HepG2 (cell line): ENCODE data around the gene SERPINA3. TPM values are rescaled to one million over a fixed set of nuclear protein-coding genes. Genes with fewer than 3 reads are reported as not detected.

Experiments
- ATAC-seq: fragments of 200-7000 bp; cut with Tn5 transposase; 3 replicates; pipeline ENCODE4 v1.9.1; 2020; ENCODE audit warnings: mild to moderate bottlenecking, moderate library complexity
- BruUV-seq: library from RNA; stranded (reverse); fragments of 400-500 nt; replicated peaks from 2 replicates; lab custom pipeline; 2021; lab: Mats Ljungman, UMichigan
- CTCF ChIA-PET: fragments of 300-600 bp; formaldehyde crosslinking; extraction: SDS; loops from one replicate; lab custom pipeline; 2021; ENCODE audit warnings: low total read pairs, inconsistent platforms, low intra/inter-chr PET ratio; lab: Yijun Ruan, JAX
- POLR2A ChIA-PET: fragments of 350-600 bp; sonication (Branson Sonifier 250); formaldehyde crosslinking; loops from one replicate; lab custom pipeline; 2020; ENCODE audit warnings: antibody characterized with exemption, inconsistent platforms; lab: Yijun Ruan, JAX
- DNase-seq: peaks from one replicate; pipeline ENCODE4 v3.0.0-alpha.2; 2015; ENCODE audit warnings: low spot score
- FAIRE-seq: peaks from 3 replicates; lab custom pipeline; 2011; peaks lifted over from hg19 to GRCh38; lab: Jason Lieb, UNC
- H2AFZ ChIP-seq: one replicate; pipeline ENCODE4 v1.6.1; 2011; ENCODE audit warnings: low read length, inconsistent platforms
- H3K27ac ChIP-seq: fragments of 300-600 bp; 3 replicates; pipeline ENCODE4 v1.8.0; 2011; ENCODE audit warnings: mixed run types, mild to moderate bottlenecking, mixed read lengths, low read length, inconsistent platforms; ENCODE audit not compliant: insufficient read depth; ENCODE audit errors: extremely low read length
- H3K27me3 ChIP-seq, 2 experiments: fragments of 200-600 bp in 1 of 2; 2 replicates in 1 of 2; 3 replicates in 1 of 2; pipeline versions ENCODE4 v1.6.0 to v1.8.0; 2011; ENCODE audit warnings: low read length in 2 of 2, mild to moderate bottlenecking in 2 of 2, moderate library complexity in 2 of 2, inconsistent platforms in 1 of 2; ENCODE audit not compliant: insufficient read depth in 2 of 2, control insufficient read depth in 1 of 2
- H3K36me3 ChIP-seq, 2 experiments: fragments of 200-600 bp in 1 of 2; replicated peaks in 1 of 2; 2 replicates in 1 of 2; 3 replicates in 1 of 2; pipeline versions ENCODE4 v1.5.1 to v1.8.0; 2011; ENCODE audit warnings: low read length in 2 of 2, inconsistent platforms in 1 of 2; ENCODE audit not compliant: insufficient read depth in 2 of 2, control insufficient read depth in 1 of 2
- H3K4me1 ChIP-seq: 2 replicates; pipeline ENCODE4 v1.5.1; 2012; ENCODE audit warnings: low read length, inconsistent platforms; ENCODE audit not compliant: insufficient read depth
- H3K4me2 ChIP-seq: 2 replicates; pipeline ENCODE4 v1.6.0; 2011; ENCODE audit warnings: low read depth, low read length, inconsistent platforms
- H3K4me3 ChIP-seq, 3 experiments: fragments of 200-600 bp in 1 of 3; sonication (generic), shearing (Covaris generic) in 1 of 3; replicated peaks in 1 of 3; 2 replicates each; pipeline ENCODE4 v1.5.1; 2011 to 2016; ENCODE audit warnings: low read length in 3 of 3, inconsistent platforms in 2 of 3, low read depth in 2 of 3, mild to moderate bottlenecking in 2 of 3, control low read depth in 1 of 3, mixed read lengths in 1 of 3; ENCODE audit not compliant: insufficient read depth in 1 of 3
- H3K79me2 ChIP-seq: one replicate; pipeline ENCODE4 v1.6.1; 2011; ENCODE audit warnings: low read length, inconsistent platforms; ENCODE audit not compliant: insufficient read depth
- H3K9ac ChIP-seq: 2 replicates; pipeline ENCODE4 v1.6.0; 2011; ENCODE audit warnings: mild to moderate bottlenecking, low read depth, low read length, inconsistent platforms; ENCODE audit not compliant: insufficient read depth
- H3K9me3 ChIP-seq: 2 replicates; pipeline ENCODE4 v1.5.1; 2012; ENCODE audit warnings: mild to moderate bottlenecking, low read length
- H4K20me1 ChIP-seq: 2 replicates; pipeline ENCODE4 v1.6.0; 2011; ENCODE audit warnings: inconsistent platforms, mild to moderate bottlenecking, low read length, moderate library complexity; ENCODE audit not compliant: insufficient read depth
- BRD4 ChIP-seq: sonication (generic); formaldehyde crosslinking; IDR thresholded peaks from 2 replicates; pipeline ENCODE4 v1.4.0; 2020; ENCODE audit warnings: missing genetic modification reagents
- HMG20B ChIP-seq: conservative IDR thresholded peaks from 2 replicates; pipeline ENCODE4 v1.6.1; 2016; ENCODE audit warnings: missing genetic modification reagents, missing compliant biosample characterization
- NFRKB ChIP-seq: fragments of 450-650 bp; IDR thresholded peaks from 2 replicates; pipeline ENCODE4 v1.6.1; 2017
- RBAK ChIP-seq: sonication (generic); formaldehyde crosslinking; IDR thresholded peaks from 2 replicates; pipeline ENCODE4 v1.5.1; 2020; ENCODE audit warnings: mild to moderate bottlenecking, missing genetic modification reagents
- SOX6 ChIP-seq, 2 experiments: fragments of 450-650 bp in 1 of 2; sonication (generic) in 1 of 2; formaldehyde crosslinking in 1 of 2; IDR thresholded peaks; 2 replicates each; pipeline versions ENCODE4 v1.4.0 to v1.6.1; 2017 to 2020; ENCODE audit warnings: antibody characterized with exemption in 1 of 2, mild to moderate bottlenecking in 1 of 2, missing genetic modification reagents in 1 of 2
- TBX2 ChIP-seq: sonication (generic); formaldehyde crosslinking; IDR thresholded peaks from 2 replicates; pipeline ENCODE4 v1.5.0; 2020; ENCODE audit warnings: missing genetic modification reagents, mild to moderate bottlenecking, borderline replicate concordance
- TMF1 ChIP-seq: sonication (generic); formaldehyde crosslinking; IDR thresholded peaks from 2 replicates; pipeline ENCODE4 v1.8.1; 2022; ENCODE audit warnings: low read depth, missing genetic modification reagents
- ZNF253 ChIP-seq: sonication (generic); formaldehyde crosslinking; IDR thresholded peaks from 2 replicates; pipeline ENCODE4 v1.8.0; 2022; ENCODE audit warnings: mild to moderate bottlenecking, missing genetic modification reagents, borderline replicate concordance
- WGBS: methylation state at CpG from one replicate; pipeline ENCODE4 v1.1.6; 2017; ENCODE audit warnings: low lambda C conversion rate; 5-methylcytosine and 5-hydroxymethylcytosine counted together
- in situ Hi-C: cut with HindIII; loops from 2 replicates; pipeline ENCODE4 v1.10.0; 2017; ENCODE audit warnings: low pct_unique_long_range_greater_than_20kb; ENCODE audit not compliant: extremely low pct_ligation_motif_present
- intact Hi-C: fragments of 100-400 bp; cut with micrococcal nuclease; formaldehyde crosslinking; loops from one replicate; pipeline ENCODE4 v1.10.0; 2022; ENCODE audit not compliant: unreplicated experiment
- polyA plus RNA-seq, 8 experiments: library from polyadenylated mRNA; depleted of rRNA in 3 of 8; stranded (reverse) in 7 of 8; unstranded in 1 of 8; fragments of >200 nt; fragmentation: Illumina TruSeq in 4 of 8; extraction: Trizol in 4 of 8; gene quantifications; 2 replicates each; pipeline versions ENCODE4 v1.2.1 to v1.2.3, GENCODE V29; 2011 to 2016; ENCODE audit warnings: low read depth in 4 of 8, missing spikeins in 1 of 8, mixed read lengths in 1 of 8; ENCODE audit not compliant: insufficient read depth in 1 of 8
- total RNA-seq, 5 experiments: library from RNA; depleted of rRNA; stranded (reverse); fragments of >200 nt; fragmentation: Illumina TruSeq; extraction: Trizol; gene quantifications; 2 replicates each; pipeline ENCODE4 v1.2.3, GENCODE V29; 2016; ENCODE audit warnings: low read depth in 1 of 5
- TF ChIP-seq, protein P1 (sequence below): sonication (generic); formaldehyde crosslinking; IDR thresholded peaks from 2 replicates; pipeline ENCODE4 v1.9.0; 2021; ENCODE audit warnings: mild to moderate bottlenecking, missing genetic modification reagents

Gene SERPINA3
- total and polyA plus RNA-seq, 2 of the 13 experiments (the other 11 are each of a cell fraction or from before 2014, with no cell fraction given) = 825 to 2,200 TPM

DNA sequence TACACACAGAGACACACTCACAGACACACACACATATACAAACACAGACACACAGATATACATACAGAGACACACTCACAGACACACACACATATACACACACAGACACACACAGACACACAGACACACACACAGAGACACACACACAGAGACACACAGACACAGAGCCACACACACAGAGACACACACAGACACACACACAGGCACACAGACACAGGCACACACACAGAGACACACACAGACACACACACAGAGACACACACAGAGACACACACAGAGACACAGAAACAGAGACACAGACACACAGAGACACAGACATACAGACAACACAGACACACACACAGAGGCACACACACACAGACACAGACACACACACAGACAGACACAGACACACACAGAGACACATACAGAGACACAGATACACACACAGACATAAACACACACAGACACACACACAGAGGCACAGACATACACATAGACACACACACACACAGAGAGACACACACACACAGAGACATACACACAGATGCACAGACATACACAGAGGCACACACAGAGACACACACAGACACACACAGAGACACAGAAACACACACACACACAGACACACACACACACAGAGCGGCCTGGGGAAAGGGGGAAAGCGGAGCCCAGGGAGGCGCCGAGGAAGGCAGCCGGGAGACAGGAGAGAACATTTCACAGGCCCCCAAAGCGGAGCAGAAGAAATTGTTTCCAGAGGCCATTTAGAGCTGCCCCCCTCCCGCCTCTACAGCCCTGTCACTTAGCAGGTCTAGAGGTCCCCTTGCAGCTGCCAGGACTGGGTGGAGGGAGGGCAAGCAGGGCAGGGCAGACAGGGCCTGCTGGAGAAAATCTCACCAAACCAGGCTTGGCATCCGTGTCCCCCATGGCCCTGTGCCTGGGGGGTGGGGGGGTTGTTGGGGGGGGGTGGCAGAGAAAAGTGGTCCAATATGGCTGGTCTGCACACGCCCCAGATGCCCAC lies 38.9 kb downstream of the SERPINA3 start:
- Histone ChIP-seq H3K9me3 (peaks cover 15% of the 10 kb centered on the region), H3K27me3 (peaks cover 0 to 2% of the 10 kb centered on the region in 2 experiments; a peak in 1 of 5 replicates), H3K27ac (no peak overlapping the region), H3K36me3 (no peaks in the 10 kb centered on the region), H2AFZ (no peak overlapping the region), H3K4me1 (peaks cover 52% of the 10 kb centered on the region), H4K20me1 (no peaks in the 10 kb centered on the region), H3K4me2 (no peak overlapping the region; the same call in 1 of the 2 replicates), H3K4me3 (no peak overlapping the region), H3K9ac (no peak overlapping the region), H3K79me2 (no peaks in the 10 kb centered on the region)
- in situ Hi-C loops (no loop called here), intact Hi-C loops (no loop called here)
- peak; percentile 61 for ATAC-seq
- ChIA-PET CTCF (no interaction called here), POLR2A (no interaction called here)
- WGBS = 51% methylated on average over 8 of the region's 9 CpGs
- TF ChIP-seq RBAK (CRISPR knock-in tag) (no peak), TMF1 (no peak), HMG20B (CRISPR knock-in tag) (no peak), SOX6 (IDR thresholded peaks at IDR 0.05) (0 out of 2 replicates have a peak, but pooled peaks have one; percentile 33), SOX6 (CRISPR knock-in tag; IDR thresholded peaks at IDR 0.05) (no peak), TBX2 (no peak), BRD4 (CRISPR knock-in tag) (no peak), NFRKB (0 out of 2 replicates have a peak, but pooled peaks have one; percentile 18), ZNF253 (CRISPR knock-in tag) (no peak)
- TF ChIP-seq, protein P1, sequence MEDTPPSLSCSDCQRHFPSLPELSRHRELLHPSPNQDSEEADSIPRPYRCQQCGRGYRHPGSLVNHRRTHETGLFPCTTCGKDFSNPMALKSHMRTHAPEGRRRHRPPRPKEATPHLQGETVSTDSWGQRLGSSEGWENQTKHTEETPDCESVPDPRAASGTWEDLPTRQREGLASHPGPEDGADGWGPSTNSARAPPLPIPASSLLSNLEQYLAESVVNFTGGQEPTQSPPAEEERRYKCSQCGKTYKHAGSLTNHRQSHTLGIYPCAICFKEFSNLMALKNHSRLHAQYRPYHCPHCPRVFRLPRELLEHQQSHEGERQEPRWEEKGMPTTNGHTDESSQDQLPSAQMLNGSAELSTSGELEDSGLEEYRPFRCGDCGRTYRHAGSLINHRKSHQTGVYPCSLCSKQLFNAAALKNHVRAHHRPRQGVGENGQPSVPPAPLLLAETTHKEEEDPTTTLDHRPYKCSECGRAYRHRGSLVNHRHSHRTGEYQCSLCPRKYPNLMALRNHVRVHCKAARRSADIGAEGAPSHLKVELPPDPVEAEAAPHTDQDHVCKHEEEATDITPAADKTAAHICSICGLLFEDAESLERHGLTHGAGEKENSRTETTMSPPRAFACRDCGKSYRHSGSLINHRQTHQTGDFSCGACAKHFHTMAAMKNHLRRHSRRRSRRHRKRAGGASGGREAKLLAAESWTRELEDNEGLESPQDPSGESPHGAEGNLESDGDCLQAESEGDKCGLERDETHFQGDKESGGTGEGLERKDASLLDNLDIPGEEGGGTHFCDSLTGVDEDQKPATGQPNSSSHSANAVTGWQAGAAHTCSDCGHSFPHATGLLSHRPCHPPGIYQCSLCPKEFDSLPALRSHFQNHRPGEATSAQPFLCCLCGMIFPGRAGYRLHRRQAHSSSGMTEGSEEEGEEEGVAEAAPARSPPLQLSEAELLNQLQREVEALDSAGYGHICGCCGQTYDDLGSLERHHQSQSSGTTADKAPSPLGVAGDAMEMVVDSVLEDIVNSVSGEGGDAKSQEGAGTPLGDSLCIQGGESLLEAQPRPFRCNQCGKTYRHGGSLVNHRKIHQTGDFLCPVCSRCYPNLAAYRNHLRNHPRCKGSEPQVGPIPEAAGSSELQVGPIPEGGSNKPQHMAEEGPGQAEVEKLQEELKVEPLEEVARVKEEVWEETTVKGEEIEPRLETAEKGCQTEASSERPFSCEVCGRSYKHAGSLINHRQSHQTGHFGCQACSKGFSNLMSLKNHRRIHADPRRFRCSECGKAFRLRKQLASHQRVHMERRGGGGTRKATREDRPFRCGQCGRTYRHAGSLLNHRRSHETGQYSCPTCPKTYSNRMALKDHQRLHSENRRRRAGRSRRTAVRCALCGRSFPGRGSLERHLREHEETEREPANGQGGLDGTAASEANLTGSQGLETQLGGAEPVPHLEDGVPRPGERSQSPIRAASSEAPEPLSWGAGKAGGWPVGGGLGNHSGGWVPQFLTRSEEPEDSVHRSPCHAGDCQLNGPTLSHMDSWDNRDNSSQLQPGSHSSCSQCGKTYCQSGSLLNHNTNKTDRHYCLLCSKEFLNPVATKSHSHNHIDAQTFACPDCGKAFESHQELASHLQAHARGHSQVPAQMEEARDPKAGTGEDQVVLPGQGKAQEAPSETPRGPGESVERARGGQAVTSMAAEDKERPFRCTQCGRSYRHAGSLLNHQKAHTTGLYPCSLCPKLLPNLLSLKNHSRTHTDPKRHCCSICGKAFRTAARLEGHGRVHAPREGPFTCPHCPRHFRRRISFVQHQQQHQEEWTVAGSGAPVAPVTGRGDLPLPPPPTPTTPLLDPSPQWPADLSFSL (CRISPR knock-in tag) = peak; percentile 93
- peak; percentile 92 for FAIRE-seq
- no peak for DNase-seq
- no TSS peak for BruUV-seq
